ENCODE results near the gene RPP25L.

Gene RPP25L

DNA sequence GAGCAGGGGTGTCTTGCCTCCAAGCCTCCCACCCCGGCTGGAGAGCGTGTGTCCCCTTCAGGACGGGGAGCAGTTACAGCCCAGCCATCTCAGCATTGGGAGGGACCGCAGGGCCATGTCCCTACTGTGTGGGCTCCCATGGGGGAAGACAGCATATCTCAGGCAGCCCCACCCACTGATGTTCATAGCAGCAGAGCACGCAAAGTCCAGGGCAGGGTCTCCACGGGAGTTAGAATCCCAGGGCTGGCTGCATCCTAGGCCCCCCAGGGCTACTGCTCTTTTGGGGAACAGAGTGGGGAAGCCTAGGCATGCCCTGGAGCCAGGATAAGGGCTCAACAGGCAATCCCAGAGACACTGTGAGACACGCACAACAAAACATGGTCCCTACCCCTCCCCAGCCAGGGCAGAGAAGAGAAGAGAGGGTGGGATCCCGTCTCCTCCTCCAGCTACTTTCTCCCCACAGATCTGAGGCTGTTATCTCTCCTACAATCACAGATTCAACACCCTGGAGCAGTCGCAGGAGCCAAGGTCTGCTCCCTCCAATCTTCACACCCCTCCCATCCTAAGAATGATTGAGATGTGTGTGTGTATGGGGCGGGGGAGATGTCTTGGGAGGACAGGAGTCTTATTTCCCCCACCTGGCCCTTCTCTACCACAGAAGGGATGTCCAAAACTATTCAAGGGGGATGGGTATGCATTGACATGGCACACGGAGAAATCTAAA is 25.8 kb downstream of the RPP25L start:
- no peak for DNase-seq (ENCODE audit: low spot score)

DNA sequence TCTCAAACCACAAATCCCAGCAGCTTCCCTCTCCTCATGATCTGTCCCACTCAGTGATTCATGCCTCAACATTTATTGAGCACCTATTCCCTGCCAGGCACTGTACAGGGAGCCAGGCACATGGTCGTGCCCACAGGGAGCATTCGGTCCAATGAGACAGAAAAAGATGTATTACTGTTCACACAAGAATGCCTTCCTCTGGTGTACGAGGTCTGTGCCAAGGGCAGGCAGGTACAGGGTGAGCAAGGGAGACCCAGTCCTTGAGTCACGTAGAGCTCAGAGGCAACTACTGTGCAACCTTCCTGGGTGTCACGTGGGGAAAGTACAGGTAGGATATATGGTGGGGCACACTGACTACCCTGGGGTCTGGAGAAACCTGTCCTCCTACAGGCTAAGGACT is 26.9 kb downstream of the RPP25L start:
- DNase-seq (ENCODE audit: low spot score), result no peak

- DNase-seq (ENCODE audit: low spot score), result no peak
Observed at GRCh38 chr9:34582787-34583186, 29.1 kb downstream of the RPP25L start.

DNA sequence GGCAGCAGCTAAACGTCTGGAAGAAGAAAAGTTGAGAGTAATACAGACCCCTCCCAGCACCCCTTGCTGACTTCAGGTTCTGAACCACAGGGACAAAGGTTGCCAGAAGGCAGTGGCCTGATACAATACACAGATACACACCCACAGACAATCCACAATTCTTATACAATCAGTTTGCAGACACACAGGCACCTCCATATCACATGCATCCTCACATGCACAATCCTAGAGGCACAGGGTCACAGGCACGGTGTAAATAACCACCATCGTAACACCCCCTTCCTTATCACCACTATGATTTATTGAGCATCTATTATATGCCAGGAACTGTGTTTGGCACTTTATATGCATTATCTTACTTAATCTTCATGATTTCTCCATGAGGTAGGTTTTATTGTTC is 30.6 kb downstream of the RPP25L start:
- DNase-seq (ENCODE audit: low spot score), result no peak

- no peak for DNase-seq (ENCODE audit: low spot score)
Observed at GRCh38 chr9:34580358-34580757, 31.5 kb downstream of the RPP25L start.

DNA sequence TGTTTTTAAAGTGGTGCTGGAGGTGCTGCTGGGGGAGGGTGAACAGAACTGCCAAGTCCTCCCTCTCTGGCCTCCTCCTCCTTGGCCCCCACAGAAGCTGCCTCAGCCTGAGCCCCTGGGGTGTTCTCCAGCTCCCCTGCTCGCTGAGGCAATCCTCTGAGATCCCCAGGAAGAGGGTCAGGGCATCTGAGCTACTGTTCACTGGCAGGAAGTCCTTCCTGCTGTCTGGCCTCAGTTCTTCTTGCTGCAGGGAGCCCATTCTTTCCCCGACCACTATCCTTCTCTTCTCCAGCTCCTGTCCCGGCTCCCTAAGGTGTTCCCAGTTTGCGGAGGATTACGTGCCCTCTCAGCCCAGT is 32.1 kb downstream of the RPP25L start:
- DNase-seq (ENCODE audit: low spot score), result no peak

- no peak for DNase-seq (ENCODE audit: low spot score)
Observed at GRCh38 chr9:34579104-34579807, 32.6 kb downstream of the RPP25L start.

DNA sequence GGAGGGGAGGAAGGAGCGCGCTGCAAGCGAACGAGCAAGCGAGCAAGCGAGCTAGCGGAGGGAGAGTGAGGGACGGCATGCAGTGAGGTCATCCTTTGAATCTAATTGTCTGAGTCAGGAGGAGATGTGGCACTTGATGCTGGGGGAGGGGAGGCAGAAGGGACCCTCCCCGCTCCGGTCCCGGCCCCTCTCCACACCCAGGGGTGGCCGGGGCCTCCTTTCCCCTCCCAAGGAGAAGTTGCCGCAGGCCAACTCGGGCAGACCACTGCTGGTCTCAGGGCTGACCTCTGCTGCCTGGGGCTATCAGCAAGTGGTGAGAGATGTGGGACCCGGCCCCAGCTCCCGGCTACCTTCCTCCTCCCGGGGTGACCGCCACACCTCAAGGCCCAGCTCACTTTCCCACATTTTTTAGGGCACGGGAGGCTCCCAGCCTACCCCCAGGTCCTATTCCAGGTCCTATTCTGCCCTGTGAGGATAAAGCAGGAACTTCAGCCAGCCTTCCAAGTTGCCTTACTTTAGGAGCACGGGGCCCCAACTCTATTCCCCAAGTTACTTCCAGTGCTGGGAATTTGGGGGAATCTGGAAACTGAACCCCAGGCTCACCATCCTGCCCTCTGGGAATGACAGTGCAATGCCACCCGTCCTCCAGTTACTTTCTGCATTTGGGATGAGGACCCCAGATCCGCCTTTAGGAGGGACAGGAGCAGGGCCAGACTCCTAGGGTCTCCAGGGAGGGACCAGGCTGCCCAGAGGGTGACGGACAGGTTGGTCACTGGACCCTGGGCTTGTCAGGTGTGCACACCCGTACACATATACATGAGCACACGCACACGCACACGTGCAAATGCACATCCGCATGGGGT is 33.4 kb downstream of the RPP25L start:
- no peak for DNase-seq (ENCODE audit: low spot score)

DNA sequence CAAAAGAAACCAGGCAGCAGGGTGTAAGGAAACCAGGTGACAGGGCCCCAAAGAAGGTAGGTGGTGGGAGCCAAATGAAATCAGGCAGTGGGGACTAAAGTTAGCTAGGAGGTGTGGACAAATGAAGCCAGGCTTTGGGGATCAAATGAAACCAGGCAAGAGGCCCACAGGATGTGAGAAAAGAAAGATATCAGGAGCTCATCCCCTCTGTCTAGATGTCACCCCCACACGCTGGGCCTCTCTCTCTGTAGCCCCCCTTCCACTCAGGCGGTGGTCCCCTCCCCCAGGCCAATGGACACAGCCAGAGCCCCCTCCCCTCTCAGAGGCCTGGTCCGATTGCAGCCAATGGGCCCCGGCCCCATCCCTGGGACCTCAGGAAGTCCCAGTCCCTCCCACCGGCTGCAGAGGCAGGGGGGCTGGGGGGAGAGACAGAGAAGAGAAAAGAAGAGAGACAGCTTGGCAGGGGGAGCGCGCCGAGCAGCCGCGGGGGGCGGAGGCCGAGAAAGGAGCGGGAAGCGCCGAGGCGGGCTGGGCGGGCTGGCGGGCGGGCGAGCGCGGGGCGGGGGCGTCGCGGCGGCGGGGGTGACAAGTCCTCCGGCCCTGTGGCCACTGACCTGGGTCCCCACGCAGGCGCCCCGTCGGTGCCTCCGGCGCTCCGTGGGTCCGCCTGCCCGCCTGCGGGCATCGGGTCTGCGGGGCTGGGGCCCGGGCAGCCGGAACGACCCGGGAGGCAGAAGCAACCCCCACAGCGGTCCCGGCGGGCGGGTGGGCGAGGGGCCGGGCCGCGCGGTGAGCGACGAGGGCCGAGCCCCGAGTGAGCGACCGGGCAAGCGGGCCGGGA is 34.3 kb downstream of the RPP25L start:
- DNase-seq (ENCODE audit: low spot score), result no peak

DNA sequence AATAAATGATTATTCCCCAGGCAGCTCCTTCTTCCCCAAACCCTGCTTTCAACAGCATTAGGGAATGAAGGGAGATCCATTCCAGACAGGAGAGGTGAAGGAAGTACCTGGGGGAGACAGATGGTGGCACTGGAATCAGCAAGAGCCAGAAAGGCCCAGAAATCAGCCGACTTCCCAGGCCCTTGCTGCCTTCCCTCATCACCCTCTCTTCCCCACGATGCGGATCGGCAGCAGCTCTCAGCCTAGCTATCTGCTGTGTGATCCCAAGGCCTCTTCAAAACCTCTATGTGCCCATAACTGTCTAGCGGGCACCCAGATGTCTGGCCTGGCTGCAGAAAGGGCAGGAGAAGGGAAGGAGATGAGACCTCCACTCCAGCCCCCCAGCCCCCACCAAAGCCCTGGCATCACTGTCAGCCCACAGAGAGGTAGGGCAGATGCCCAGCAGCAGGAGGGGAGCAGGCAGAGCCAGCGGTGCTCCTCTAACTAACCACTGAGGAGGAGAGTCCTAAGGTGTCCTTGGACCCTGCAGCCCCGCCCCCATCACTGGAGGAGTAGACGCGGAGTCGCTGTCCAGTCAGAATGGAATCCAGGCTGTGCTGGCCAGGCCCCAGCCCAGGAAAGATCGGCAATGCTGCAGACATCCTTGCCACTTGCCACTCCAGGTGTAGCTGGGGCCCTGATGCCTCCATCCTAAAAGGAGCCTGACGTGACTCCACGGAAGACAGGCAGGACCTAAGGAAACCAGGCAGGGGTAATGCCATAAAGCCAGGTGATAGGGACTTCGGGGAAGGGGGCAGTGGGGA is 35.1 kb downstream of the RPP25L start:
- DNase-seq (ENCODE audit: low spot score), result no peak

GRCh38 chr9:34575862-34576596 is 35.9 kb downstream of the RPP25L start:
- DNase-seq (ENCODE audit: low spot score), result no peak

- DNase-seq (ENCODE audit: low spot score), result no peak
Observed at GRCh38 chr9:34575241-34575640, 36.7 kb downstream of the RPP25L start.

- no peak for DNase-seq (ENCODE audit: low spot score)
Observed at GRCh38 chr9:34574571-34574970, 37.3 kb downstream of the RPP25L start.

DNA sequence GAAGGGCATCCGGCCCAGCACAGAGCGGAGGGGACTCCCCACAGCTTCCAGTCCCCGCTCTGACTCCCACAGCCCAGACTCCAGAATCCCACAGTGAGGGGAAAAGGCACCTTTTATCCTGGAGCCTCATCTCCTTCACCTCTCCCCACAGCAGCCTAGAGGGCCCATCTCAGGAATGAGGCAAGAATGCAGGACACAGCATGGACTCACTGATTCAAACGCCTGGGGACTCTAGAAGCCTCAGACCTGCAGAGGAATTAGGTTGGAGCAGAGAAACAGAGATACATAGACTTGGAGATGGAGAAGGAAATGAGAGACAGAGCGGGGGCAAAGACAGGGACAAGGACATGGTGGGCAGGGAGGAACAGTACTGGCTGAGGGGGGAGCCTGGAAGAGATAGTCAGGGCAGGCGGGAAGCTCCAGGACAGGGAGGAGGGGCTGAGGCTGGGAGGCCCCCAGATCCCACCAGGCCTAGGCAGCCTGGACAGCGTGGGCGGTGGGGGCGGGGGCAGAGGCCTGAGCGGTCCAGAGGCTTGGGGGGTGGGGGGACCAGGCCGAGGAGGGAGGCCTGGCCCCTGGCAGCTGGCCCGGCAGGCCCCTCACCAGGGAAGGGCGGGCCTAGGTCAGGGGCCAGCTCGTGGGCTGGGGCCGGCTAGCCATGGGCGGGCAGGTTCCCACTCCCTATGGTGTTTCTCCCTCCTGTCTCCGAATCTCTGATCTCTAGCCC is 38.1 kb downstream of the RPP25L start:
- no peak for DNase-seq (ENCODE audit: low spot score)

GRCh38 chr9:34572628-34573027 is 39.3 kb downstream of the RPP25L start:
- no peak for DNase-seq (ENCODE audit: low spot score)

- DNase-seq (ENCODE audit: low spot score), result no peak
Observed at GRCh38 chr9:34572092-34572491, 39.8 kb downstream of the RPP25L start.

DNA sequence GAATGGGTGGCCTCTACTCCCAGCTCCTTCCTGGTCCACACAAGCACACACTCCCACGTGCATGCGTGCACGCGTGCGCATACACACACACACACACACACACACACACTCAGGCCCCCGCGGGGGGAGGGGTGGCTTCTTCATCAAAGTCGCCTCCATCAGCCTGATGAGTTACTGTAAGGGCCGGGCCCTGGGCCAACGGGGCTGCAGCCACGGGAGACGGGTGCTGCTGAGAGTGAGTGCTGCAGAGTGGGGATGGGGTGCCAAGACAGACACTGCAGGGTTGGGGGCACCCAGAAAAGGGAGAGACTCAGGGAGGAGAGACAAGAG is 40.5 kb downstream of the RPP25L start:
- DNase-seq (ENCODE audit: low spot score), result no peak

DNA sequence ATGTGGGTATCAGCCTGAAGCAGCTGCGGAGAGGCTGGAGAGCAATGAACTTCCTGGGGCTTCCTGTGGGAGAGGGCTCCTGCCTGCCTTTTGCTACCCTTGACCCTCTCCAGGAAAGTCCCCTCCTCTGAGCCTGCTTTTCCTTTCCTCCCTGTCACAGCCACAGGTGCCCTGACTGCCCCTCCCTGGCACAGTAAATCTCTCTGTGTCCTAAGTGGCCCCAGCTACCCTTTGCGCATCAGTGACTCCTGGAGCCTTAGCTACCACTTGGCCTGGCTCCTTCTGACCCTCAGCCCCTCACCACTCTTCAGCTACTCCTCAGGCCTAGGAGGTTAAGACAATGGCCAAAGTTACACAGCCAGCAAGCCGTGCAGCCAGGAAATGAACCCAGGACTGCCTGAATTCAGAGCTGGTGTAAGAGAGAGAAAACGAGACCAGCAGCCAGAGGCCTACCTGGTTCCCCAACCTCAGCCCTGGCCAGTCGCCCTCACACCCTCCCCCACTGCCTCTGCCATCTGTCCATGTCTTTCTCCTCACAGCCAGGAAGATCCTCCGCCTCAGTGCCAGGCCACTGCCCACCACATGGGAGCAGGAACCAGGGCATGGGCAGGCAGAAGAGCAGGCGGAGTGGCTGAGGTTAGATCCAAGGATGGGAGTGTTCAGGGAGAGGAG is 41.0 kb downstream of the RPP25L start:
- no peak for DNase-seq (ENCODE audit: low spot score)

DNA sequence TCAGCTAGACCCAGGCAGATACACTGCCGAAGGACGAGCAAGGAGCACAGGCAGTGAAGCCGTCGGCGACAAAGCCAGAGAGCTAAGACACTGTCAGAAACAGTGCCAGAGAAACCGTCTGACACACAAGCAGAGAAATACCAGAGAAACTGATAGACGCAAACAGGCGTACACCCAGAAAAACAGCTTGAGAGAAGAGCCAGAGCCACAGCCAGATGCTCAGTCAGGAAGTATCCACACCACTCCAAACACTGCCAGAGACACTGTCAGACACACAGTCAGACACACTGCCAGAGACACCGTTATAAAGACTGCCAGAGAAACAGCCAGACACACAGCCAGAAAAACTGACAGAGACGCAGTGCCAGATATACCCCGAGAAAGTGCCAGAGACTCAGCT is 41.5 kb downstream of the RPP25L start:
- DNase-seq (ENCODE audit: low spot score), result no peak
